ENCODE data around the gene TERF2IP.

TERF2IP gene

GRCh38 chr16:75640598-75640997 is 7.0 kb upstream of the TERF2IP start:
- no peak for DNase-seq (ENCODE audit: low spot score)

GRCh38 chr16:75644240-75645012 is 3.1 kb upstream of the TERF2IP start:
- no peak for DNase-seq (ENCODE audit: low spot score)

DNA sequence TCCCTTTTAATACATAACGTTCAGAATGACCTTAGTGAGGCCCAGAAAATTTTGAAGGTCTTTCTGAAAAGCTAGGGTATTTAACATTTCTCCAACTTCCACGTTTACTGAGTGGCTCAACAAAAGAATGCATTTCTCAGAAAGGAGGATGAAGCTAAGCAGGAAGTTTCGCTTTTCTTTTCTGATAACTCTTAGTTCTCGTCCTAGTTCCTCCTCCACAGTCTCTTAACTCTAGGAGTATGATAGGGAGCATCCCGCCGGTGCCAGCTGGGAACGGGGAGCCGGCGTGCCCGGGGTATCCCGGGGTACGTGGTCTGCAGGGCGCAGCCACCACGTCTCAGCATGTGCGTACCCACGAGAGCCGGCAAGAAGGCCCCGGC is 471 bp upstream of the TERF2IP start:
- no peak for DNase-seq (ENCODE audit: low spot score)

DNA sequence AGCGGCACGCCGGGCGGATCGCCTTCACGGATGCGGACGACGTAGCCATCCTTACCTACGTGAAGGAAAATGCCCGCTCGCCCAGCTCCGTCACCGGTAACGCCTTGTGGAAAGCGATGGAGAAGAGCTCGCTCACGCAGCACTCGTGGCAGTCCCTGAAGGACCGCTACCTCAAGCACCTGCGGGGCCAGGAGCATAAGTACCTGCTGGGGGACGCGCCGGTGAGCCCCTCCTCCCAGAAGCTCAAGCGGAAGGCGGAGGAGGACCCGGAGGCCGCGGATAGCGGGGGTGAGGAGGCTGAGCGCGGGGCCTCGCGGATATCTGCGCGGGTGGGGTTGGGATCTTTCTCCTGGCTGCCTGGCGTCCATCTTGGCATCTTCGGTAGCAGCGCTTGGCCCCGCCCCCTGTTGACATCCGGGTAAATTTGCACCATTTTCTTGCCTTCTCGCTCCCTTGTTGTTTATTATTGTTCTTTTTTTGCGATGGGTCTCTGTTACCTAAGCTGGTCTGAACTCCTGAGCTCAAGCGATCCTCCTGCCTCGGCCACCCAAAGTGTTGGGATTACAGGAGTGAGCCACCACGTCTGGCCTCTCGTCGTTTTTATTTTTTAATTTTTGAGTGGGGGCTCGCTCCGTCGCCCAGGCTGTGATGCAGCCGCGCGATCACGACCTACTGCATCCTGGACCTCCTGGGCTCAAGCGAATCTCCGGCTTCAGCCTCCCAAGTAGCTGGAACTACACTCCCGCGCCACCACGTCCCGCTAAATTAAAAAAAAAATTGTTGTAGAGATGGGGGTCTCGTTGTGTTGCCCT is 898 bp downstream of the TERF2IP start:
- DNase-seq (ENCODE audit: low spot score), result peak; percentile 79

DNA sequence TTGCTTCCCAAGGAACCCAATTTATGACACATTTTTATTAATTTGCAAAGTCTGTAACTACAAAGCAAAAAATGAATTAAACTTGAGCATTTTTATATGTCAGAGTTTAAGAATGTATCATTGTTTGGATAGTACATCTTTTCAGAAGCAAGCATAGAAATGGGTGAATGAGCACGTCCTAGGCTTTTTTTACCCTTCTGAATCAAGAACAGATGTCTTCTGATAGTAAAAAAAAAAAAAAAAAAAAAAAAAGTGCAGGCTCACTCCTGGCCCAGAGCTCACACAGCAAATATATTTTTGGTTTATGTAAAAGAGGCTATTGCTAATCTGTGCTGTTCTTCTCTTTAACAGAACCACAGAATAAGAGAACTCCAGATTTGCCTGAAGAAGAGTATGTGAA is 6.3 kb downstream of the TERF2IP start:
- peak; percentile 50 for DNase-seq (ENCODE audit: low spot score)

GRCh38 chr16:75658175-75658574 is 10.6 kb downstream of the TERF2IP start:
- no peak for DNase-seq (ENCODE audit: low spot score)

DNA sequence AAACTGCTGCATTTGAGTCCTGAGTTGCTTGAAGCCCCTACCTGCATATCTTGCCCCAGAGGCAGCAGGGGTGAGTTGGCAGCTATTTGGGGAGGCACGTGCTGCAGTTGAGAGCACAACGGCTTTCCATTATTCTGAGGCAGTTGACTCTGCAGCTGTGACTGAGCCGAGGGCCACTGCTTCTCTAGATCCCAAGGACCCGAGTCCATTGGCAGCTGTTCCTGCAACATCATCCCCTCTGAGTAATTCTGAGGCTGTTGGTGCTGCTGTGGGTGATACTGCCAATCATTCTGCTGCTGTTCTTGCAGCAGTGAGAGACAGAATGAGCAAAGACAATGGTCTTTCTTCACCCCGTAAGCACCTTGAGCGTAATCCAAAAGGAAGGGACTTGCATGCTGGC is 12.7 kb downstream of the TERF2IP start:
- DNase-seq (ENCODE audit: low spot score), result no peak

- DNase-seq (ENCODE audit: low spot score), result no peak
Observed at GRCh38 chr16:75660726-75661302, 13.2 kb downstream of the TERF2IP start.

DNA sequence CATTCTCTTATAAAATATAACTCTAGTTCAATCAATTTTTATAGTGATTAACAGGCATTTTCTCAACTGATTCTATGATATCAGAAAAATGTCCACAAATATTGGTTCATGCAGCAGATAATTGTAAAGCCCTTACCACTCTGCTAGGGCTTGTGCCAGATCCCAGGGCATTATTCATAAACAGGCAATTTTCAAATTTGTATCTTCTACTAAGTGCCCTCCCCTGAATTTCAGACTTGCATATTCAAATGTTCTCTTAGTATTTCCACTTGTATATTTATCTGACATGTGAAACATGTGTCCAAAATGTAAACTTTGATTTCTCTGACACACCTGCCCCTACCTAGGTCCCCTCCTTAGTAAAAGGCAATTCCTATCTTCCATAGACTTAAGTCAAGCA is 19.9 kb downstream of the TERF2IP start:
- no peak for DNase-seq (ENCODE audit: low spot score)

GRCh38 chr16:75676909-75677308 is 29.3 kb downstream of the TERF2IP start, which contains the start of gene CPHXL2:
TSS of gene CPHXL2 (minus strand) at chr16:75677009. CDS start at chr16:75676999, 10 bp downstream.
- DNase-seq (ENCODE audit: low spot score), result no peak

GRCh38 chr16:75679366-75679765 is 31.8 kb downstream of the TERF2IP start:
- no peak for DNase-seq (ENCODE audit: low spot score)

GRCh38 chr16:75682308-75682707 is 34.7 kb downstream of the TERF2IP start:
- DNase-seq (ENCODE audit: low spot score), result no peak

- DNase-seq (ENCODE audit: low spot score), result no peak
Observed at GRCh38 chr16:75687361-75687760, 39.8 kb downstream of the TERF2IP start.

DNA sequence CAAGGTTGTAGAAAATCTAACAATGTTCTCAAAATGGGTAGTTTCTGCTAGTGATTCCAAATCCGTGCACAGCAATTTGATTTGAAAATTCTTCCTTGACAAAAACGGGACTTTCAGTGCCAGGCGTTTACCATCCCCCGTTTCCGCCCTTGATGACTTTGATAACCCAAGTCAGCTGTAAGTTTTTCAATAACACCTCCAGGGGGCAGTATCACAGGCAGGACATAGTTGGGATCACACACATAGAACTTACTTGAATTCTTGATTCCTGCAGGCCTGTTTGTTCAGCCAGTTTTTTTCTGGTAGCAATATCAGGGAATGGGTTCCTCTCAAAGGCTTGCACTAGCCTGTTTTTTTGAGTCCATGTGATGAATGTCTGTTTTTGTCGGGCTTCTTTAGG is 48.1 kb downstream of the TERF2IP start:
- DNase-seq (ENCODE audit: low spot score), result no peak

DNA sequence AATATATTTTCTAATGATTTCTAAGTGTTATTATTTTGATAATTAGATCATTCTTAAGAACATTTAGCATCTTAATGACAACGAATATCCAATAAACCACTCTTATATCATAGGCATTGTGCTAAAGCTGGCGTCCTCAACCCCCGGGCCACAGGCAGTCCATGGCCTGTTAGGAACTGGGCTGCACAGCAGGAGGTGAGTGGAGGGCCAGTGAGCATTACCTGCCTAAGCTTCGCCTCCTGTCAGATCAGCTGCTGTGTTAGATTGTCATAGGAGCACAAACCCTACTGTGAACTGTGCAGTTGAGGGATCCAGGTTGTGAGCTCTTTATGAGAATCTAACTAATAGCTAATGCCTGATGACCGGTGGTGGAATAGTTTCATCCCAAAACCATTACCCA is 50.0 kb downstream of the TERF2IP start:
- no peak for DNase-seq (ENCODE audit: low spot score)

- DNase-seq (ENCODE audit: low spot score), result no peak
Observed at GRCh38 chr16:75701361-75701760, 53.8 kb downstream of the TERF2IP start, which contains the start of gene DUXB. TSS of gene DUXB (minus strand) at chr16:75701461. CDS start at chr16:75701418, 43 bp downstream.

DNA sequence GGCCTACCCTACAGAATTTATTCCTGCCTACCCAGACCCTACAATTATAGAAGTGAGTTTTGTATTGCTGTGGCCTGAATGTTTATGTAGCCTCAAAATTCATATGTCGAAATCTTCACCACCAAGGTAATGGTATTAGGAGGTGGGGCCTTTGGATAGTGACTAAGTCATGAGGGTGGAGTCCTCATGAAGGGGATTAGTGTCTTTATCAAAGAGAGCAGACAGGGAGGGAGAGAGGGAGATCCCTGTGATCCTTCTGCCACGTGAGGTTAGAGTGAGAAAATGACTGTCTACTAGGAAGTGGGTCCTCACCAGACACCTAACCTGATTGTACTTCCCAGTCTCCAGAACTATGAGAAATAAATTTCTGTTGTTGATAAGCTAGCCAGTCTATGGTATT is 54.7 kb downstream of the TERF2IP start:
- DNase-seq (ENCODE audit: low spot score), result no peak

- no peak for DNase-seq (ENCODE audit: low spot score)
Observed at GRCh38 chr16:75703306-75703705, 55.7 kb downstream of the TERF2IP start.
